Panc1 (cell line): ENCODE measurements around the gene MEIS1.

Source experiments
- POLR2AphosphoS5 ChIP-seq: IDR thresholded peaks from 2 replicates; pipeline ENCODE4 v1.6.1; 2012; ENCODE audit warnings: mild to moderate bottlenecking, low read depth, low read length, moderate library complexity
- SIN3A ChIP-seq: IDR thresholded peaks from 2 replicates; pipeline ENCODE4 v1.6.1; 2012; ENCODE audit warnings: low read depth, mild to moderate bottlenecking, low read length, moderate library complexity, borderline replicate concordance; ENCODE audit not compliant: insufficient read depth
- TCF7L2 ChIP-seq: IDR thresholded peaks from 2 replicates; pipeline ENCODE4 v1.6.1; 2011; ENCODE audit warnings: mild to moderate bottlenecking, low read depth, low read length, inconsistent platforms
- TF ChIP-seq, protein P1 (sequence below): fragments of 450-650 bp; IDR thresholded peaks from 2 replicates; pipeline ENCODE4 v1.5.1; 2017; ENCODE audit warnings: mild to moderate bottlenecking
- TF ChIP-seq, protein P2 (sequence below), 2 experiments: IDR thresholded peaks; 2 replicates each; pipeline ENCODE4 v1.6.1; 2011 to 2012; ENCODE audit warnings: low read depth in 2 of 2, control low read depth in 1 of 2, low read length in 1 of 2, mild to moderate bottlenecking in 1 of 2, moderate library complexity in 1 of 2; ENCODE audit not compliant: insufficient read depth in 1 of 2

DNA sequence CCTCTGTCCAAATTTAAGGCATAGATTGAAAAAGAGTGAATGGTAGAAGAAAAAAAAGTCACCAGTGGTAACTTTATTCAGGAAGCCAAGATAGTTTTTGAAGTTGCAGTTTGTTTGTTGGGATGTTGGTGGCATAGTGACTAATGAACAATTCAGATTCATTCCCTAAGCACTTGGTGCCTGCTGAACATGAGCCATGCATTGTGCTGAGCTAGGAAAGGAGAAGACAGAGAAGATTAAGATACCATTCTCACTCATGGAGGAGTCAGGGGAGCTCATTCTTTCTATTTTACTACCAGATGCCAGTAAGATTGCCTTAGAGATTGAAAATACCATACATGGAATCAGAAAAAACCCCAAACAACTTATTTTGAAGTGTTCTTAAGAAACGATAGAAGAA is 25.1 kb downstream of the MEIS1 start:
- TF ChIP-seq, protein P1, sequence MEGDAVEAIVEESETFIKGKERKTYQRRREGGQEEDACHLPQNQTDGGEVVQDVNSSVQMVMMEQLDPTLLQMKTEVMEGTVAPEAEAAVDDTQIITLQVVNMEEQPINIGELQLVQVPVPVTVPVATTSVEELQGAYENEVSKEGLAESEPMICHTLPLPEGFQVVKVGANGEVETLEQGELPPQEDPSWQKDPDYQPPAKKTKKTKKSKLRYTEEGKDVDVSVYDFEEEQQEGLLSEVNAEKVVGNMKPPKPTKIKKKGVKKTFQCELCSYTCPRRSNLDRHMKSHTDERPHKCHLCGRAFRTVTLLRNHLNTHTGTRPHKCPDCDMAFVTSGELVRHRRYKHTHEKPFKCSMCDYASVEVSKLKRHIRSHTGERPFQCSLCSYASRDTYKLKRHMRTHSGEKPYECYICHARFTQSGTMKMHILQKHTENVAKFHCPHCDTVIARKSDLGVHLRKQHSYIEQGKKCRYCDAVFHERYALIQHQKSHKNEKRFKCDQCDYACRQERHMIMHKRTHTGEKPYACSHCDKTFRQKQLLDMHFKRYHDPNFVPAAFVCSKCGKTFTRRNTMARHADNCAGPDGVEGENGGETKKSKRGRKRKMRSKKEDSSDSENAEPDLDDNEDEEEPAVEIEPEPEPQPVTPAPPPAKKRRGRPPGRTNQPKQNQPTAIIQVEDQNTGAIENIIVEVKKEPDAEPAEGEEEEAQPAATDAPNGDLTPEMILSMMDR, result no peak
- TF ChIP-seq POLR2AphosphoS5 (no peak), TCF7L2 (no peak), SIN3A (no peak)
- TF ChIP-seq, protein P2, sequence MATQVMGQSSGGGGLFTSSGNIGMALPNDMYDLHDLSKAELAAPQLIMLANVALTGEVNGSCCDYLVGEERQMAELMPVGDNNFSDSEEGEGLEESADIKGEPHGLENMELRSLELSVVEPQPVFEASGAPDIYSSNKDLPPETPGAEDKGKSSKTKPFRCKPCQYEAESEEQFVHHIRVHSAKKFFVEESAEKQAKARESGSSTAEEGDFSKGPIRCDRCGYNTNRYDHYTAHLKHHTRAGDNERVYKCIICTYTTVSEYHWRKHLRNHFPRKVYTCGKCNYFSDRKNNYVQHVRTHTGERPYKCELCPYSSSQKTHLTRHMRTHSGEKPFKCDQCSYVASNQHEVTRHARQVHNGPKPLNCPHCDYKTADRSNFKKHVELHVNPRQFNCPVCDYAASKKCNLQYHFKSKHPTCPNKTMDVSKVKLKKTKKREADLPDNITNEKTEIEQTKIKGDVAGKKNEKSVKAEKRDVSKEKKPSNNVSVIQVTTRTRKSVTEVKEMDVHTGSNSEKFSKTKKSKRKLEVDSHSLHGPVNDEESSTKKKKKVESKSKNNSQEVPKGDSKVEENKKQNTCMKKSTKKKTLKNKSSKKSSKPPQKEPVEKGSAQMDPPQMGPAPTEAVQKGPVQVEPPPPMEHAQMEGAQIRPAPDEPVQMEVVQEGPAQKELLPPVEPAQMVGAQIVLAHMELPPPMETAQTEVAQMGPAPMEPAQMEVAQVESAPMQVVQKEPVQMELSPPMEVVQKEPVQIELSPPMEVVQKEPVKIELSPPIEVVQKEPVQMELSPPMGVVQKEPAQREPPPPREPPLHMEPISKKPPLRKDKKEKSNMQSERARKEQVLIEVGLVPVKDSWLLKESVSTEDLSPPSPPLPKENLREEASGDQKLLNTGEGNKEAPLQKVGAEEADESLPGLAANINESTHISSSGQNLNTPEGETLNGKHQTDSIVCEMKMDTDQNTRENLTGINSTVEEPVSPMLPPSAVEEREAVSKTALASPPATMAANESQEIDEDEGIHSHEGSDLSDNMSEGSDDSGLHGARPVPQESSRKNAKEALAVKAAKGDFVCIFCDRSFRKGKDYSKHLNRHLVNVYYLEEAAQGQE (IDR thresholded peaks at IDR 0.05; ENCODE audit: insufficient read depth in 1 of 2, low read depth in 2 of 2, low read length in 1 of 2), result no peak
